Loucy (cell line): ENCODE data around the gene PAXX.

Source experiments
- H2AFZ ChIP-seq: fragments of 200-600 bp; sonication (generic); 2 replicates; pipeline ENCODE4 v1.6.0; 2016; ENCODE audit warnings: antibody characterized with exemption, mild to moderate bottlenecking, low read length, moderate library complexity
- H3F3A ChIP-seq: fragments of 200-600 bp; 2 replicates; pipeline ENCODE4 v1.6.0; 2016; ENCODE audit warnings: antibody characterized with exemption, low read depth, mild to moderate bottlenecking
- H3K27me3 ChIP-seq: fragments of 200-600 bp; sonication (generic); 2 replicates; pipeline ENCODE4 v1.6.1; 2014; ENCODE audit warnings: low read length, mild to moderate bottlenecking; ENCODE audit not compliant: insufficient read depth, poor library complexity, severe bottlenecking
- H3K36me3 ChIP-seq: fragments of 200-600 bp; sonication (generic); 2 replicates; pipeline ENCODE4 v1.6.1; 2016; ENCODE audit warnings: low read length; ENCODE audit not compliant: insufficient read depth
- H3K4me1 ChIP-seq: fragments of 200-600 bp; sonication (generic); 2 replicates; pipeline ENCODE4 v1.5.1; 2014; ENCODE audit warnings: low read length, mild to moderate bottlenecking; ENCODE audit not compliant: insufficient read depth, poor library complexity, severe bottlenecking
- H3K4me2 ChIP-seq: fragments of 200-600 bp; sonication (generic); 2 replicates; pipeline ENCODE4 v1.6.0; 2014; ENCODE audit warnings: antibody characterized with exemption, low read length, low read depth, mild to moderate bottlenecking; ENCODE audit not compliant: poor library complexity, severe bottlenecking
- H3K4me3 ChIP-seq: fragments of 200-600 bp; sonication (generic); 2 replicates; pipeline ENCODE4 v1.5.1; 2014; ENCODE audit warnings: low read length, mild to moderate bottlenecking, mixed read lengths; ENCODE audit not compliant: poor library complexity, severe bottlenecking
- H3K79me2 ChIP-seq: fragments of 200-600 bp; sonication (generic); 2 replicates; pipeline ENCODE4 v1.6.1; 2014; ENCODE audit warnings: low read length; ENCODE audit not compliant: insufficient read depth
- H3K9ac ChIP-seq: fragments of 200-600 bp; sonication (generic); 2 replicates; pipeline ENCODE4 v1.6.0; 2014; ENCODE audit warnings: mild to moderate bottlenecking, low read depth, low read length, moderate library complexity; ENCODE audit not compliant: poor library complexity, severe bottlenecking
- H3K9me2 ChIP-seq: fragments of 200-600 bp; sonication (generic); replicated peaks from 2 replicates; pipeline ENCODE4 v1.6.1; 2016; ENCODE audit warnings: low read depth, low read length, mixed read lengths
- H3K9me3 ChIP-seq: fragments of 200-600 bp; sonication (generic); 2 replicates; pipeline ENCODE4 v1.6.1; 2014; ENCODE audit warnings: mild to moderate bottlenecking, antibody characterized with exemption, low read length, low read depth; ENCODE audit not compliant: insufficient read depth
- H4K20me1 ChIP-seq: fragments of 200-600 bp; sonication (generic); 2 replicates; pipeline ENCODE4 v1.6.0; 2014; ENCODE audit warnings: antibody characterized with exemption, low read length, mild to moderate bottlenecking; ENCODE audit not compliant: insufficient read depth, poor library complexity, severe bottlenecking
- EZH2phosphoT487 ChIP-seq: fragments of 200-600 bp; IDR thresholded peaks from 2 replicates; pipeline ENCODE4 v1.6.1; 2018; ENCODE audit warnings: antibody characterized with exemption, mild to moderate bottlenecking, moderate library complexity, borderline replicate concordance
- TF ChIP-seq, protein P1 (sequence below): fragments of 200-600 bp; sonication (generic); conservative IDR thresholded peaks from 2 replicates; pipeline ENCODE4 v1.5.1; 2014; ENCODE audit warnings: mild to moderate bottlenecking, antibody characterized with exemption, low read length

The PAXX gene

DNA sequence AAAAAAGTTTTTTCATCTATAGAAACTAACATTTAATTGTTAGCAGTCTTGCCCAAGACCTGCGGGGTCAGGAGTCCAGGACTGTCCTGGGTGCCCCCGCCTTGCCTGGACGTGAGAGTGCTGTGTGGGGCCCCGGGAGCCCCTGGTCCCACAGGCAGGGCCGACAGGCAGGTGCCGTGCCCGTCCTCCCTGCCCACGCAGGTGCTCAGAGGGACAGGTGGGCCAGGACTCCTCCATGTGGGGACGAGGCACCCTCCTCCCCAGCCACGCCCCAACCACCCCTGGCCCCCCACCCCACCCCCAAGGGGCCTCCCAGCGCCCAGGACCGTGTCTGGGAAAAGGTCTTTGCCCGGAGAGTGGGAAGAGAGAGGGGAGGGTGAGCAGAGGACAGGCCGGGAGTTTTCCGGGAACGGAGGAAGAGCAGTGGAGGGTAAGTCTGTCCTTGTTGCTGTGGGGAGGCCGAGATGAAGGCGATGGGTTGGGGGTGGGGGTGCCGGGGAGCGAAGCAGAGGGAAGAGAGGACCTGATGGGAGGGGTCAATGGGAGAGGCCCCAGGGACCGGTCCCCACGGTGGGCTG, 42.9 kb upstream of the PAXX start:
- Histone ChIP-seq H3F3A (no peaks in the 10 kb centered on the region), H3K4me3 (peak overlapping the region; percentile 79), H3K4me1 (peaks cover 17% of the 10 kb centered on the region), H3K9me2 (no peaks in the 10 kb centered on the region), H3K27me3 (no peaks in the 10 kb centered on the region), H3K4me2 (peak overlapping the region; percentile 93), H3K9ac (peak overlapping the region; percentile 97), H4K20me1 (no peaks in the 10 kb centered on the region), H3K36me3 (no peaks in the 10 kb centered on the region), H3K9me3 (no peaks in the 10 kb centered on the region), H3K79me2 (no peaks in the 10 kb centered on the region), H2AFZ (peak overlapping the region; percentile 22; the same call in 1 of the 2 replicates)
- TF ChIP-seq EZH2phosphoT487, result no peak
- TF ChIP-seq, protein P1, sequence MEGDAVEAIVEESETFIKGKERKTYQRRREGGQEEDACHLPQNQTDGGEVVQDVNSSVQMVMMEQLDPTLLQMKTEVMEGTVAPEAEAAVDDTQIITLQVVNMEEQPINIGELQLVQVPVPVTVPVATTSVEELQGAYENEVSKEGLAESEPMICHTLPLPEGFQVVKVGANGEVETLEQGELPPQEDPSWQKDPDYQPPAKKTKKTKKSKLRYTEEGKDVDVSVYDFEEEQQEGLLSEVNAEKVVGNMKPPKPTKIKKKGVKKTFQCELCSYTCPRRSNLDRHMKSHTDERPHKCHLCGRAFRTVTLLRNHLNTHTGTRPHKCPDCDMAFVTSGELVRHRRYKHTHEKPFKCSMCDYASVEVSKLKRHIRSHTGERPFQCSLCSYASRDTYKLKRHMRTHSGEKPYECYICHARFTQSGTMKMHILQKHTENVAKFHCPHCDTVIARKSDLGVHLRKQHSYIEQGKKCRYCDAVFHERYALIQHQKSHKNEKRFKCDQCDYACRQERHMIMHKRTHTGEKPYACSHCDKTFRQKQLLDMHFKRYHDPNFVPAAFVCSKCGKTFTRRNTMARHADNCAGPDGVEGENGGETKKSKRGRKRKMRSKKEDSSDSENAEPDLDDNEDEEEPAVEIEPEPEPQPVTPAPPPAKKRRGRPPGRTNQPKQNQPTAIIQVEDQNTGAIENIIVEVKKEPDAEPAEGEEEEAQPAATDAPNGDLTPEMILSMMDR, result no peak

- peak overlapping the region; percentile 97 for H3K9ac ChIP-seq
- no peaks in the 10 kb centered on the region for H3F3A ChIP-seq
- no peaks in the 10 kb centered on the region for H3K9me2 ChIP-seq
- H3K9me3 ChIP-seq, result no peaks in the 10 kb centered on the region
- peak overlapping the region; percentile 59 for H2AFZ ChIP-seq
- H4K20me1 ChIP-seq, result no peaks in the 10 kb centered on the region
- H3K4me2 ChIP-seq, result peak overlapping the region; percentile 93
- TF ChIP-seq EZH2phosphoT487, result no peak
- TF ChIP-seq, protein P1, result peak; percentile 31; the same call in 1 of the 2 replicates
- no peaks in the 10 kb centered on the region for H3K27me3 ChIP-seq
- H3K4me1 ChIP-seq, result peaks cover 14% of the 10 kb centered on the region
- peak overlapping the region; percentile 79 for H3K4me3 ChIP-seq
- H3K79me2 ChIP-seq, result no peaks in the 10 kb centered on the region
- no peaks in the 10 kb centered on the region for H3K36me3 ChIP-seq
These were observed 42.2 kb upstream of the PAXX start for GRCh38 chr9:136949817-136950655.

- Histone ChIP-seq H3K27me3 (no peaks in the 10 kb centered on the region), H3K36me3 (no peaks in the 10 kb centered on the region), H3F3A (no peaks in the 10 kb centered on the region), H3K4me2 (peak overlapping the region; percentile 93), H3K9ac (peak overlapping the region; percentile 97), H3K9me2 (no peaks in the 10 kb centered on the region), H4K20me1 (no peaks in the 10 kb centered on the region), H3K4me3 (peak overlapping the region; percentile 79), H3K79me2 (no peaks in the 10 kb centered on the region), H3K9me3 (no peaks in the 10 kb centered on the region), H2AFZ (no peak overlapping the region), H3K4me1 (peaks cover 11% of the 10 kb centered on the region)
- no peak for TF ChIP-seq EZH2phosphoT487
- TF ChIP-seq, protein P1, result no peak
These were observed 41.5 kb upstream of the PAXX start for GRCh38 chr9:136950656-136951276.
